GM12892 (cell line): ENCODE results near the gene MYH10.
"Not testable (repeated sequence)": the region's sequence is repeated elsewhere in the genome, so short reads cannot be mapped to it uniquely, and the experiment has no call there.

Experiments used
- POLR2AphosphoS5 ChIP-seq: IDR thresholded peaks from 2 replicates; pipeline ENCODE4 v1.6.1; 2011; ENCODE audit warnings: low read depth, low read length, control low read depth
- TAF1 ChIP-seq: IDR thresholded peaks from 2 replicates; pipeline ENCODE4 v1.6.1; 2011; ENCODE audit warnings: low read depth, mild to moderate bottlenecking, control low read depth, low read length, borderline replicate concordance

GRCh38 chr17:8539976-8540375, 90.5 kb downstream of the MYH10 start:
- TF ChIP-seq TAF1, POLR2AphosphoS5: not testable (repeated sequence)
